Mucosa of stomach (tissue), 1 donor: Measurements from ENCODE around the gene ANKUB1.

Experiments
- H3K27me3 ChIP-seq: one replicate; pipeline ENCODE4 v1.7.0; 2013; ENCODE audit warnings: mild to moderate bottlenecking, low read length; ENCODE audit not compliant: control insufficient read depth, insufficient read depth
- H3K36me3 ChIP-seq: one replicate; pipeline ENCODE4 v1.7.0; 2013; ENCODE audit warnings: low read length; ENCODE audit not compliant: control insufficient read depth, insufficient read depth
- H3K4me1 ChIP-seq: one replicate; pipeline ENCODE4 v1.7.0; 2013; ENCODE audit warnings: mild to moderate bottlenecking, low read length; ENCODE audit not compliant: control insufficient read depth, insufficient read depth
- H3K4me3 ChIP-seq: one replicate; pipeline ENCODE4 v1.7.0; 2013; ENCODE audit warnings: low read length
- H3K9ac ChIP-seq: one replicate; pipeline ENCODE4 v1.7.0; 2013; ENCODE audit warnings: mild to moderate bottlenecking, low read length, moderate library complexity
- H3K9me3 ChIP-seq: one replicate; pipeline ENCODE4 v1.7.0; 2013; ENCODE audit warnings: mild to moderate bottlenecking, low read length, moderate library complexity; ENCODE audit not compliant: control insufficient read depth
- donor health status: Pancreatic carcinoma.

ANKUB1 gene

DNA sequence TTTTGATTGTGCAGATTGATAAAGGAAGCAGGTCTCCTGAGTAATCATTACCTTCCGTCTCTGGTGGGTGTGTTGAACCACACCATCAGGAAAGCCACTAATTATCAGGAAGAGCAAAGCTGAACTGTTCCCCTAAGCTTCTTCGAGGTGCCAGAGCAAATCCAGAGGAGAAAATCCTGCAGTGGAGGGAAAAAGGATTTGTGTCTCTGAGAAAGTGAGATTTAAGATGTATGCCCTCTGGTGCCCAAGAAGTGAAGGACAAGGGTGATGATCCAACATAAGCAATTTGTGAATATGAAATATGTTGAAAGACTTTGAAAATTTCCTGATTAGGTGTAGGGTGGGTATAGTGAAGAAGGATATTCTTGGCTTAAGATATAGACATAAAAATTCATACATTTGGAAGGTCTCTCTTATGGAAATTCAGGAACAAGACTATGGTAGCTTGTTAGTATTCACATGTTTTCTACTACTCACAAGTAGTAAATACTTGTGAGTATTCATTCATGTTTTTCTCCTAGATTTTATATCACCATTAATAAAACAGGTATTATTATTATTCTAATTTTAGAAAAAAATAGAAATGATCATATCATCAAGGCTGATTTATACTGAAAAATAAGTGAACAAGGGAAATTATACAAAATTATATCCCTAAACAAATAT lies 74.8 kb downstream of the ANKUB1 start:
- no peaks in the 10 kb centered on the region for H3K4me1 ChIP-seq
- peak overlapping the region; percentile 40 for H3K9ac ChIP-seq
- no peaks in the 10 kb centered on the region for H3K27me3 ChIP-seq
- peak overlapping the region; percentile 15 for H3K4me3 ChIP-seq
- H3K36me3 ChIP-seq: no peaks in the 10 kb centered on the region
- no peaks in the 10 kb centered on the region for H3K9me3 ChIP-seq

GRCh38 chr3:149716984-149717383 lies 75.4 kb downstream of the ANKUB1 start:
- Histone ChIP-seq H3K36me3 (no peaks in the 10 kb centered on the region), H3K9me3 (no peaks in the 10 kb centered on the region), H3K4me3 (peak overlapping the region; percentile 15), H3K4me1 (no peaks in the 10 kb centered on the region), H3K27me3 (no peaks in the 10 kb centered on the region), H3K9ac (peak overlapping the region; percentile 40)

- no peaks in the 10 kb centered on the region for H3K27me3 ChIP-seq
- H3K9ac ChIP-seq: no peak overlapping the region
- H3K4me3 ChIP-seq: no peak overlapping the region
Observed at GRCh38 chr3:149715247-149715646, 77.1 kb downstream of the ANKUB1 start.

GRCh38 chr3:149713730-149714654 lies 78.4 kb downstream of the ANKUB1 start:
- H3K4me1 ChIP-seq: no peaks in the 10 kb centered on the region
- no peaks in the 10 kb centered on the region for H3K9me3 ChIP-seq
- H3K4me3 ChIP-seq: no peak overlapping the region
- no peak overlapping the region for H3K9ac ChIP-seq
- no peaks in the 10 kb centered on the region for H3K27me3 ChIP-seq
- H3K36me3 ChIP-seq: no peaks in the 10 kb centered on the region

More at GRCh38 chr3:149715247-149715646, 77.1 kb downstream of the ANKUB1 start:
- Histone ChIP-seq H3K36me3 (no peaks in the 10 kb centered on the region), H3K4me1 (no peaks in the 10 kb centered on the region), H3K9me3 (no peaks in the 10 kb centered on the region)
